Duodenal mucosa (tissue), 2 donors: ENCODE measurements around the gene YARS1.
"Not testable (repeated sequence)": the region's sequence is repeated elsewhere in the genome, so short reads cannot be mapped to it uniquely, and the experiment has no call there.

Experiments
- H3K27ac ChIP-seq: one replicate; pipeline ENCODE4 v1.7.0; 2013; ENCODE audit warnings: low read depth, low read length
- H3K27me3 ChIP-seq, 2 donors: one replicate each; pipeline ENCODE4 v1.7.0; 2013; ENCODE audit warnings: low read length in 2 of 2, control low read depth in 1 of 2; ENCODE audit not compliant: insufficient read depth in 2 of 2, control insufficient read depth in 1 of 2
- H3K36me3 ChIP-seq, 2 donors: one replicate each; pipeline ENCODE4 v1.7.0; 2013; ENCODE audit warnings: low read length in 2 of 2, control low read depth in 1 of 2; ENCODE audit not compliant: insufficient read depth in 2 of 2, control insufficient read depth in 1 of 2
- H3K4me1 ChIP-seq, 2 donors: one replicate each; pipeline ENCODE4 v1.7.0; 2013; ENCODE audit warnings: low read length in 2 of 2, control low read depth in 1 of 2; ENCODE audit not compliant: insufficient read depth in 2 of 2, control insufficient read depth in 1 of 2
- H3K4me3 ChIP-seq, 2 donors: one replicate each; pipeline ENCODE4 v1.7.0; 2013; ENCODE audit warnings: low read length in 2 of 2, low read depth in 1 of 2
- H3K9ac ChIP-seq, 2 donors: one replicate each; pipeline ENCODE4 v1.7.0; 2013; ENCODE audit warnings: low read length in 2 of 2, low read depth in 1 of 2
- H3K9me3 ChIP-seq, 2 donors: one replicate each; pipeline ENCODE4 v1.7.0; 2013; ENCODE audit warnings: low read length in 2 of 2, control low read depth in 1 of 2; ENCODE audit not compliant: control insufficient read depth in 1 of 2

The YARS1 gene

DNA sequence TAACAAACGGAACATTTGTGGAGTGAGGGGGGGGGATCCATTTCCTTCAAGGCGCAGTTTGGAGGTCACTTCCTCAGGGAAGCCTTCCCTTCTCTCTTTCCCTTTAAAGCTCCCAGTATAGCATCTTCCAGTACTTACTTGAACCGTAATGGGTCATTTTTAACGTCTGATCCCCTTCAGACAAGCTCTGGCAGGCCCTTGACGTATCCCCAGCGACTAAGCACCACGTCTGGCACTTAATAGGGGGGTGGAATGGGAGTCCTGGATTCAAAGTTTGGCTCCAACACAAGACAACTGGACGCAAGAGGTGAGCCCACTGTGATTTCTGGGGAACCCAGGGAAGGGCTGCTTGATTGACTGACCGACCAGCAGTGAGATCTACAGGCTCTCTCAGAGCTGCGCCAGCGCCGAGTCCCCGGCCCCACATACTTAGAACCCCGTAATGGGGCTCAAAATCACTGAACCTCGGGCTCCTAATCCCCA is 441 bp downstream of the YARS1 start:
- peaks cover 15 to 28% of the 10 kb centered on the region in 2 donors for H3K4me1 ChIP-seq
- H3K27me3 ChIP-seq = no peaks in the 10 kb centered on the region
- peaks cover 0 to 2% of the 10 kb centered on the region in 2 donors for H3K36me3 ChIP-seq
- H3K4me3 ChIP-seq = peak overlapping the region; percentile 88 to 99
- peak overlapping the region; percentile 81 to 94 for H3K9ac ChIP-seq
- H3K9me3 ChIP-seq = no peaks in the 10 kb centered on the region
- H3K27ac ChIP-seq = peak overlapping the region; percentile 71

DNA sequence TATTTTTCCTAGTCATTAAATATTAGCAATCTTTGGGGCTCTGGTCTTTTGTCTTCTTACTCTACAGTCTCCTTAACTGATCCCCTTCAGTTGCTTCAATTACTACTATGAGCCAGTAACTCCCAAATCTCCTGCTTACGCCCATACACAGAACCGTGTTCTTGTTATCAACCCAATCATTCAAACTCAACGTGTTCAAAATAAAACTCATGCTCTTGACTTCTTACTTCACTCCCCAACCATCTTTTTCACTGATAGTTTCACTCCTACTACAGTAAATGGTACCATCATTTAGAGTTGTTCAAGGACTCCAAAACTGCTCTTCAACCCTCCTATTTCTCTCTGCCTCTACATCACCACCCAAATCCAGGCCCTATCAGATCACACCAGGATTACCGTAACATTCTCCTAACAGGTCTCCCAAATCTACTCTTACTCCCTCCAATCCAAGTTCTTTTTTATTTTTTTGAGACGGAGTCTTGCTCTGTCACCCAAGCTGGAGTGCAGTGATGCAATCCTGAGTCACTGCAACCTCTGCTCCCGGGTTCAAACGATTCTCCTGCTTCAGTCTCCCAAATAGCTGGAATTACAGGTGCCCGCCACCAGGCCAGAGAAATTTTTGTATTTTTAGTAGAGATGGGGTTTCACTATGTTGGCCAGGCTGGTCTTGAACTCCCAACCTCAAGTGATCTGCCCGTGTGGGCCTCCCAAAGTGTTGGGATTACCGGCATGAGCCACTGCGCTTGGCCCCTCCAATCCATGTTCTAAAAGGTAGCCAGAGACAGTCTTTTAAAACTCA is 3.0 kb downstream of the YARS1 start:
- Histone ChIP-seq H3K4me3 (no peak overlapping the region), H3K36me3 (peaks cover 13 to 18% of the 10 kb centered on the region in 2 donors), H3K27ac (no peak overlapping the region), H3K9ac (no peak overlapping the region), H3K27me3 (no peaks in the 10 kb centered on the region), H3K9me3 (no peaks in the 10 kb centered on the region), H3K4me1 (peaks cover 14 to 24% of the 10 kb centered on the region in 2 donors)

DNA sequence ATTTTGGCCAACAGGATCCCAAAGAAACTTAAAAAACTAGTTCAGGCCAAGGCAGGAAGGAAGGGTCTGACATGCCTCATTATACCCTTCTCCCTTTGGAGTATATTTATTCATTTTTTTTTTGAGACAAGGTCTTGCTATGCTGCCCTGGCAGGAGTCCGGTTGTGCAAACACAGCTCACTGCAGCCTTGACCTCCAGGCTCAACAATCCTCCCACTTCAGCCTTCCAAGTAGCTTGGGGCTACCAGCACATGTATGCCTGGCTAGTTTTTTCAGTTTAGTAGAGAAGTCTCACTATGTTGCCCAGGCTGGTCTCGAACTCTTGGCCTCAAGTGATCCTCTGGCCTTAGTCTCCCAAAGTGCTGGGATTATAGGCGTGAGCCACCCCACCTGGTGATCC is 5.2 kb downstream of the YARS1 start:
- peaks cover 19 to 39% of the 10 kb centered on the region in 2 donors for H3K36me3 ChIP-seq
- H3K4me3 ChIP-seq = no peak overlapping the region
- no peaks in the 10 kb centered on the region for H3K27me3 ChIP-seq
- H3K27ac ChIP-seq = no peak overlapping the region
- H3K9me3 ChIP-seq = no peaks in the 10 kb centered on the region
- H3K4me1 ChIP-seq = peaks cover 5 to 13% of the 10 kb centered on the region in 2 donors
- no peak overlapping the region for H3K9ac ChIP-seq

DNA sequence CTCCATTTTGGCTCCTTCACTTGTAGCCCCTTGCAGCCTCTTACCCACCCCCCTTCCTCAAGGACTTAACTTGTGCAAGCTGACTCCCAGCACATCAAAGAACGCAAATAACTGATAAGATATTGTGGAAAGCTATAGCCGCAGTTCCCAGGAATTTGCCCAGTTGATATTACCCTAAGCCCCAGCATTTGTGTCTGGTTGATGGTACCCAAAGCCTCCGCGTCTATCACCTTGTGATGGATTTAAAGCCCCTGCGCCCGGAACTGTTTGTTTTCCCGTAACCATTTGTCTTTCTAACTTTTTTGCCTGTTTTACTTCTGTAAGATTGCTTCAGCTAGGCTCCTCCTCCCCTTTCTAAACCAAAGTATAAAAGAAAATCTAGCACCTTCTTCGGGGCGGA is 5.9 kb downstream of the YARS1 start:
- peaks cover 5 to 11% of the 10 kb centered on the region in 2 donors for H3K4me1 ChIP-seq
- H3K36me3 ChIP-seq = peaks cover 21 to 42% of the 10 kb centered on the region in 2 donors
- no peaks in the 10 kb centered on the region for H3K27me3 ChIP-seq
- H3K9me3 ChIP-seq = no peaks in the 10 kb centered on the region
- no peak overlapping the region for H3K9ac ChIP-seq
- H3K27ac ChIP-seq = no peak overlapping the region
- no peak overlapping the region for H3K4me3 ChIP-seq

DNA sequence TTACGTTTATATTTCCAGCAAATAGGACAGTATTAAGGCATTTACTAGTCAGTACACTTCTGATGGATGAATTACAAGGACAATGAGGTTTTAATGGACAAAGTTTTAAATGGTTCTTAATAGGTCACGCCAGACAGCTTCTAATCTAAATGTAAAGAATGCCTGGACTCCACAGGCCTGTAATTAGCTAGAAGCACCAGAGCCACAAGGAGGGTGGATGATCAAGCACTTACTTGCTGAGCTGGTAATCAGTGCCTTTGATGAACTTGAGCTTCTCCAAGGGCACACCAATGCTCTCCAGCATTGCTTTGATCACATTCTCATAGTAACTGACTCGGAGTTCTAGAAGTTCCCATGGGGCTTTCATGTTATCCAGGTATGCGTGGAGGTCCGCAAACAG is 6.8 kb downstream of the YARS1 start:
- no peak overlapping the region for H3K27ac ChIP-seq

DNA sequence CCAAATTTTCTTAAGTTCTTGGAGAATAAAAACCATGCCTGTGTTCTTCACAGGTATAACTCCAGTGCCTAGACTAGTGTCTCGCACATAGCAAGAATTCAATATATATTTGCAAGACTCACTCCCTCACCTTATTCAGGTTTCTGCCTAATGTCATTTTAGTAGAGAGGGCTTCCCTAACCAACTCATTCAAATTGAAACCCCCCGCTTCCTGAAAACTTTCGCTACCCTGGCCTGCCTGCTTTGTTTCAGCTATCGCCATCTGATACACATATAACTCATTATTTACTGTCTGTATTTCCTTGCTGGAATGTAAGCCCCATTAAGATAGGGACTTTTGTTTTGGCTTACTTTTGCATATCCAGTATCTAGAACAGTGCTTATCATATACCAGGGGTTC is 8.6 kb downstream of the YARS1 start:
- no peaks in the 10 kb centered on the region for H3K4me1 ChIP-seq
- H3K36me3 ChIP-seq = peaks cover 24 to 46% of the 10 kb centered on the region in 2 donors
- no peak overlapping the region for H3K4me3 ChIP-seq

More for the DNA sequence above, 6.8 kb downstream of the YARS1 start:
- peaks cover 24 to 46% of the 10 kb centered on the region in 2 donors for H3K36me3 ChIP-seq
- peaks cover 2% of the 10 kb centered on the region in 2 donors for H3K4me1 ChIP-seq
- no peak overlapping the region for H3K4me3 ChIP-seq
- no peak overlapping the region for H3K9ac ChIP-seq
- H3K27me3 ChIP-seq = no peaks in the 10 kb centered on the region
- no peaks in the 10 kb centered on the region for H3K9me3 ChIP-seq

DNA sequence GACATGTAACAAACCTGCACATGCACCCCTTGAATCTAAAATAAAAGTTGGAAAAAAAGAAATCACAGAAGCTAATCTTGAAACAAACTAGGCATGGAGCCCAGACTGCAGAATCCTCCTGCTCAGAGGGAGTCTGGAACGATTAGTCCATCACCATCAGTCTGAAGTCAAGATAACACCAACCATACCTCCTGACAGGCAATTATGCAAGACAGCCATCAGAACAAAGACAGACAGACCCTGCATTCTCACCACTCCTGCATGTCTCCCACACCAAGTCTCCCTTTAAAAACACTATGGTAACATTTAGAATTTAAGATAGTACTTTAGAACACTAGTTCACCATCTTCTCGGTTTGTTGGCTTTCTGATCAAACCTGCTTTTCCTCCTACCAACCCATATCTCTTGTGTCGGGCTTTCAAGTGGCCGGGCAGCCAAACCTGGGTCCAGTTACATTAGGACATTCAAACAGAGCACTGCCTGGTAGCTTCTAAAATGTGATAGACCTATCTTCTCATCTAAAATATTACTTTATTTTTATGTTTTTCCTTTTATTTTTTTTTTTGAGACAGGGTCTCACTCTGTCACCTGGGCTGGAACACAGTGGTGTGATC is 10.1 kb downstream of the YARS1 start:
- Histone ChIP-seq H3K4me1 (no peaks in the 10 kb centered on the region), H3K27ac (no peak overlapping the region), H3K4me3 (no peak overlapping the region), H3K9me3 (no peaks in the 10 kb centered on the region), H3K9ac (no peak overlapping the region), H3K27me3 (no peaks in the 10 kb centered on the region), H3K36me3 (peaks cover 24 to 53% of the 10 kb centered on the region in 2 donors)

More for the DNA sequence above, 8.6 kb downstream of the YARS1 start:
- Histone ChIP-seq H3K27ac (no peak overlapping the region), H3K9me3 (no peaks in the 10 kb centered on the region), H3K27me3 (no peaks in the 10 kb centered on the region), H3K9ac (no peak overlapping the region)

DNA sequence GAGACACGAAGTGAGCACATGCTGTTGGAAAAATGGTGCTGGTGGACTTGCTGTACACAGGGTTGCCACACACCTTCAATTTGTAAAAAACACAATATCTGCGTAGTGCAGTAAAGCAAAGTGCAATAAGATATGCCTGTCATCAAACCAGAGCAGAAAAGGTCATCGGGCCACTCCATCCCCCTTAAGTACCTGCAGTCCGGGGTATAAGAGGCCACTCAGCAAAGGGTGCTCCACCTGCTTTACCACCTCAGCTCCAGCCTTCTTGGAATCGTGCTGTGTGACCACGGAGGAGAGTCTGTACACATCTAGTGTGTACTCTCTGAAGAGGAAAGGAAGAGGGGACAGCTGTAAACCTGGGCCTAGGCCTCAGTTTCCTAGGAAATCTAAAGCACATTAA is 10.9 kb downstream of the YARS1 start:
- no peaks in the 10 kb centered on the region for H3K4me1 ChIP-seq
- no peak overlapping the region for H3K4me3 ChIP-seq
- H3K9ac ChIP-seq = no peak overlapping the region
- H3K27ac ChIP-seq = no peak overlapping the region
- H3K27me3 ChIP-seq = no peaks in the 10 kb centered on the region
- H3K9me3 ChIP-seq = no peaks in the 10 kb centered on the region
- H3K36me3 ChIP-seq = peaks cover 24 to 54% of the 10 kb centered on the region in 2 donors

DNA sequence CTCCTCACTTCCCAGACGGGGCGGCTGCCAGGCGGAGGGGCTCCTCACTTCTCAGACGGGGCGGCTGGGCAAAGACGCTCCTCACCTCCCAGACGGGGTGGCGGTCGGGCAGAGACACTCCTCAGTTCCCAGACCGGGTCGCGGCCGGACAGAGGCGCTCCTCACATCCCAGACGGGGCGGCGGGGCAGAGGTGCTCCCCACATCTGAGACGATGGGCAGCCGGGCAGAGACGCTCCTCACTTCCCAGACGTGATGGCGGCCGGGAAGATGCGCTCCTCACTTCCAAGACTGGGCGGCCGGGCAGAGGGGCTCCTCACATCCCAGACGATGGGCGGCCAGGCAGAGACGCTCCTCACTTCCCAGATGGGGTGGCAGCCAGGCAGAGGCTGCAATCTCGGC is 12.7 kb downstream of the YARS1 start:
- peaks cover 13 to 44% of the 10 kb centered on the region in 2 donors for H3K36me3 ChIP-seq
- H3K27ac ChIP-seq, H3K4me3 ChIP-seq, H3K9ac ChIP-seq, H3K4me1 ChIP-seq, H3K27me3 ChIP-seq, H3K9me3 ChIP-seq: not testable (repeated sequence)

DNA sequence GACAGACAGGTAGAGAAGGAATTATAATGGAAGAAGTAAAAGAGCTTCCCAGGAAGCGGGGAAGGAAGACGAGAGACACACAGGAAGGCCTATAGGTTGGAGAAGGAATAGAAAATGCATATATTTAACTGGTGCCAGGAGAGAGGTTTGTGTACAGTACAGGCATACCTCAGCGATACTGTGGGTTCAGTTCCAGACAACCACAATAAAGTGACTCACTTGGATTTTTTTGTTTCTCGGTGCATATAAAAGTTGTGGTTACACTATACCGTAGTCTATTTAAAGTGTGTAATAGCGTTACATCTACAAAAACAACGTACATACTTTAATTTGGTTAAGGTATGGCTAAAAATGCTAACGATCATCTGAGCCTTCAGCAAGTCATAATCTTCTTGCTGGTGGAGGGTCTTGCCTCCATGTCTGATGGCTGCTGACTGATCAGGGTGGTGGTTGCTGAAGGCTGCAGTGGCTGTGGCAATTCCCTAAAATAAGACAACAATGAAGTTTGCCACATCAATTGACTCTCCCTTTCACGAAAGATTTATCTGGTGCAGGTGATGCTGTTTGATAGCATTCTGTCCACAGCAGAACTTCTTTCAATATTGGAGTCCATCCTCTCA is 16.0 kb downstream of the YARS1 start:
- no peak overlapping the region for H3K27ac ChIP-seq
- no peaks in the 10 kb centered on the region for H3K4me1 ChIP-seq
- H3K4me3 ChIP-seq = no peak overlapping the region
- H3K27me3 ChIP-seq = no peaks in the 10 kb centered on the region
- peaks cover 8 to 36% of the 10 kb centered on the region in 2 donors for H3K36me3 ChIP-seq
- H3K9me3 ChIP-seq = no peaks in the 10 kb centered on the region
- H3K9ac ChIP-seq = no peak overlapping the region
